GM12878 (cell line): ENCODE results near the gene EGFR.

ENCODE experiments used
- ASH2L ChIP-seq: fragments of 300-600, 200-600 bp; sonication (generic); IDR thresholded peaks from 2 replicates; pipeline ENCODE4 v1.6.1; 2017; ENCODE audit warnings: low read depth, mild to moderate bottlenecking, borderline replicate concordance
- CTCF ChIP-seq, 3 experiments: IDR thresholded peaks in 2 of 3; conservative IDR thresholded peaks in 1 of 3; 2 replicates each; pipeline ENCODE4 v1.5.1; 2011; ENCODE audit warnings: low read depth in 3 of 3, low read length in 3 of 3, mild to moderate bottlenecking in 3 of 3, control low read depth in 2 of 3, moderate library complexity in 2 of 3, inconsistent platforms in 1 of 3, mixed read lengths in 1 of 3; ENCODE audit not compliant: control insufficient read depth in 2 of 3, insufficient read depth in 1 of 3; ENCODE audit errors: extremely low read depth in 1 of 3
- ESRRA ChIP-seq: IDR thresholded peaks from 2 replicates; pipeline ENCODE4 v1.6.1; 2012; ENCODE audit warnings: mild to moderate bottlenecking, low read length, improper control_type of control experiment
- RAD21 ChIP-seq: IDR thresholded peaks from 2 replicates; pipeline ENCODE4 v1.6.1; 2011; ENCODE audit warnings: mild to moderate bottlenecking, low read depth, low read length, moderate library complexity; ENCODE audit not compliant: insufficient read depth
- ZNF24 ChIP-seq: fragments of 450-650 bp; IDR thresholded peaks from 2 replicates; pipeline ENCODE4 v1.6.1; 2017; ENCODE audit warnings: antibody characterized with exemption, mild to moderate bottlenecking

DNA sequence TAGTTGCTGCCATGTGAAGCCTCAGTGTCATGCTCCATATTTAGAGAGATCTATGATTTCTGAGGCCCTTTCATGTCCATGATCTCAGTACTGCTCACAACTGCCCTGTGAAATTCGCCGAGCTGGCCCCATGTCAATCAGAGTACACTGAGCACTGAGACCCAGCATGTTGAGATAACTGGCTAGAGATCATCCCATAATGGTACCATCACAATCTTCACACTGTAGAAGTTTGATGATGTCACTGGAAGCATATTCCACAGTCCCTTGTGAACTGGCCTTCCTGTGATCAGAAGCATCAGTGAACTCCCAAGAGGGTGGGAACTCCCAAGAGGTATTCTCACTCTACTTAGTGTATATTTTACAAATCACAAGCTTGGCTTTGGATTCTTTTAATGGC lies 116.0 kb downstream of the EGFR start:
- TF ChIP-seq RAD21 = no peak
- TF ChIP-seq ASH2L = no peak
- no peak for TF ChIP-seq ZNF24
- no peak for TF ChIP-seq CTCF (IDR thresholded peaks at IDR 0.05 in 2 of 3, conservative IDR thresholded peaks at IDR 0.05 in 1 of 3; ENCODE audit: control insufficient read depth in 2 of 3, extremely low read depth in 1 of 3, insufficient read depth in 1 of 3, low read depth in 3 of 3, low read length in 3 of 3)
- TF ChIP-seq ESRRA = no peak
